ENCODE data around the gene RFC3.

GRCh38 chr13:33798023-33798422, 19.9 kb upstream of the RFC3 start:
- TF ChIP-seq EP300 (IDR thresholded peaks at IDR 0.05) = no peak
- no peak for TF ChIP-seq POLR2A (IDR thresholded peaks at IDR 0.05)
- TF ChIP-seq CTCF (IDR thresholded peaks at IDR 0.05) = no peak
